BLaER1 treated with 17β-estradiol and CSF1 and Interleukin-3, amounts not matched to agents 10 nM and 100 nM (cell line): Measurements from ENCODE around the gene SORBS2.

Source experiments
- H3K27ac ChIP-seq, 11 experiments: shearing (Covaris generic); formaldehyde crosslinking; 2 replicates each; pipeline ENCODE4 v1.8.1; 2022
- H3K27me3 ChIP-seq, 11 experiments: shearing (Covaris generic); formaldehyde crosslinking; 2 replicates each; pipeline ENCODE4 v1.8.1; 2022
- H3K36me3 ChIP-seq, 11 experiments: shearing (Covaris generic); formaldehyde crosslinking; 2 replicates each; pipeline ENCODE4 v1.8.1; 2022
- H3K4me1 ChIP-seq, 10 experiments: shearing (Covaris generic); formaldehyde crosslinking; 2 replicates each; pipeline ENCODE4 v1.8.1; 2022
- H3K4me2 ChIP-seq, 11 experiments: shearing (Covaris generic); formaldehyde crosslinking; 2 replicates each; pipeline ENCODE4 v1.8.1; 2022
- H3K4me3 ChIP-seq, 10 experiments: shearing (Covaris generic); formaldehyde crosslinking; 2 replicates each; pipeline ENCODE4 v1.8.1; 2022
- H3K9ac ChIP-seq, 11 experiments: shearing (Covaris generic); formaldehyde crosslinking; 2 replicates each; pipeline ENCODE4 v1.8.1; 2022
- H3K9me3 ChIP-seq, 11 experiments: shearing (Covaris generic); formaldehyde crosslinking; replicated peaks in 1 of 11; 2 replicates each; pipeline ENCODE4 v1.8.1; 2022
- H4K20me1 ChIP-seq, 11 experiments: shearing (Covaris generic); formaldehyde crosslinking; 2 replicates each; pipeline ENCODE4 v1.8.1; 2022
- Cebpa-rat ChIP-seq, 11 experiments: shearing (Covaris generic); IDR thresholded peaks; 2 replicates each; pipeline ENCODE4 v1.8.1; 2022

The SORBS2 gene

GRCh38 chr4:185797596-185798338 lies 14.2 kb downstream of the SORBS2 start:
- peaks cover 0 to 5% (median under 1%) of the 10 kb centered on the region in 10 experiments; a peak in 8 of 20 replicates for H3K4me1 ChIP-seq
- no peak overlapping the region for H3K4me3 ChIP-seq
- H3K27me3 ChIP-seq = no peaks in the 10 kb centered on the region
- H3K4me2 ChIP-seq = no peak overlapping the region
- H3K36me3 ChIP-seq = no peaks in the 10 kb centered on the region
- H3K9ac ChIP-seq = no peak overlapping the region
- H4K20me1 ChIP-seq = no peaks in the 10 kb centered on the region
- H3K27ac ChIP-seq = no peak overlapping the region
- TF ChIP-seq Cebpa-rat (IDR thresholded peaks at IDR 0.05) = no peak
- no peaks in the 10 kb centered on the region for H3K9me3 ChIP-seq

GRCh38 chr4:185797018-185797417 lies 15.0 kb downstream of the SORBS2 start:
- Histone ChIP-seq H3K27me3 (no peaks in the 10 kb centered on the region), H3K4me2 (no peak overlapping the region), H3K9me3 (no peaks in the 10 kb centered on the region), H4K20me1 (no peaks in the 10 kb centered on the region), H3K4me1 (peaks cover 0 to 12% (median 6%) of the 10 kb centered on the region in 10 experiments; a peak in 9 of 20 replicates), H3K9ac (no peak overlapping the region), H3K27ac (no peak overlapping the region), H3K4me3 (no peak overlapping the region), H3K36me3 (no peaks in the 10 kb centered on the region)
- TF ChIP-seq Cebpa-rat (IDR thresholded peaks at IDR 0.05) = no peak

GRCh38 chr4:185796176-185796575 lies 15.8 kb downstream of the SORBS2 start:
- no peak overlapping the region for H3K9ac ChIP-seq
- no peaks in the 10 kb centered on the region for H4K20me1 ChIP-seq
- no peak overlapping the region for H3K4me3 ChIP-seq
- no peaks in the 10 kb centered on the region for H3K9me3 ChIP-seq
- peaks cover 0 to 12% (median 6%) of the 10 kb centered on the region in 10 experiments; a peak in 9 of 20 replicates for H3K4me1 ChIP-seq
- no peaks in the 10 kb centered on the region for H3K27me3 ChIP-seq
- H3K36me3 ChIP-seq = no peaks in the 10 kb centered on the region
- no peak overlapping the region for H3K27ac ChIP-seq
- no peak for TF ChIP-seq Cebpa-rat (IDR thresholded peaks at IDR 0.05)
- H3K4me2 ChIP-seq = no peak overlapping the region

DNA sequence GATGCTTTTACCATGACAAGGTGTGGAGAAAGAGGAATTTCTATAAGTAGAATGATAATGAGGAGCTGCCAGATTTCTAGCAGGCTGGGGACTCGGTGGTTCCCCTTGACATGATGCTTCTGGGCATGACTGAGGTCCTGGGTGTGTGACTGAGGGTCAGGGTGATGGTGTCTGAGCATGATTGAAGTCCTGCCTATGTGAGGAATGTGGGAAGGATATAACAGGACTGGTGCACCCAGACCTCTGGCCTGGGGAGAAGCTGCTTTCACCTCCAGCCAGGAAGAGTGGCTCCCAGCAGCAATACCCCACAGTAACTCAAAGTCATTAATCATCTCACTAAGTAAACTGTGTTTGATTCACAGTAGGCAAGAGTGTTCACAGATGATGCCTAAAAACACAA lies 17.4 kb downstream of the SORBS2 start:
- H4K20me1 ChIP-seq = no peaks in the 10 kb centered on the region
- H3K4me3 ChIP-seq = no peak overlapping the region
- no peak for TF ChIP-seq Cebpa-rat (IDR thresholded peaks at IDR 0.05)
- H3K9ac ChIP-seq = no peak overlapping the region
- no peaks in the 10 kb centered on the region for H3K27me3 ChIP-seq
- H3K9me3 ChIP-seq = no peaks in the 10 kb centered on the region
- no peak overlapping the region for H3K27ac ChIP-seq
- no peak overlapping the region for H3K4me2 ChIP-seq
- peaks cover 0 to 12% (median 6%) of the 10 kb centered on the region in 10 experiments; a peak in 9 of 20 replicates for H3K4me1 ChIP-seq
- no peaks in the 10 kb centered on the region for H3K36me3 ChIP-seq

GRCh38 chr4:185793716-185794115 lies 18.3 kb downstream of the SORBS2 start:
- no peaks in the 10 kb centered on the region for H3K36me3 ChIP-seq
- H3K27me3 ChIP-seq = no peaks in the 10 kb centered on the region
- H3K4me2 ChIP-seq = no peak overlapping the region
- peaks cover 0 to 12% (median 6%) of the 10 kb centered on the region in 10 experiments; a peak in 9 of 20 replicates for H3K4me1 ChIP-seq
- TF ChIP-seq Cebpa-rat (IDR thresholded peaks at IDR 0.05) = no peak
- H3K9ac ChIP-seq = no peak overlapping the region
- H3K27ac ChIP-seq = no peak overlapping the region
- no peak overlapping the region for H3K4me3 ChIP-seq
- H3K9me3 ChIP-seq = no peaks in the 10 kb centered on the region
- no peaks in the 10 kb centered on the region for H4K20me1 ChIP-seq

DNA sequence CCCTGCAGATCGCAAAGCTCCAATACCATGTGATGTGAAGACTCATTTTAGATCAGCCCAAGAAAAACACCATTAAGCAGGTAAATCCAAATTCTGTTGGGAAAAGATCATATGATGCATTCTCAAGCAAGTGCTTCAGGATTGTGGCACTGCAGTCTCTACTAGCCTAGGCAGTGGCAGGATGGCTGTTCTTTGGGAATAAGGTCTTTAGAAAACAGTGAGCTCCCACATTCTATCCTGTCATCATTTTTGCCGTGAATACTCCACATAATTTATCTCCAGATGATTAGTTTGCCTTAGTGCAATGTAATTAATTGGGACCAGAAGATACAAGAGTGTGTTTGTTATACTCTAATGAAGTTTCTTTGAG lies 18.9 kb downstream of the SORBS2 start:
- TF ChIP-seq Cebpa-rat (IDR thresholded peaks at IDR 0.05) = no peak
- Histone ChIP-seq H3K4me1 (peaks cover 0 to 12% (median 6%) of the 10 kb centered on the region in 10 experiments; a peak in 9 of 20 replicates), H3K9ac (no peak overlapping the region), H3K27me3 (no peaks in the 10 kb centered on the region), H3K4me2 (peak overlapping the region in 4 of 11 experiments; percentile 2 to 32 (median 20); a peak in 3 of 22 replicates), H3K9me3 (no peaks in the 10 kb centered on the region), H3K27ac (no peak overlapping the region), H4K20me1 (no peaks in the 10 kb centered on the region), H3K36me3 (no peaks in the 10 kb centered on the region), H3K4me3 (no peak overlapping the region)

- H3K27ac ChIP-seq = no peak overlapping the region
- H3K9me3 ChIP-seq = no peaks in the 10 kb centered on the region
- no peaks in the 10 kb centered on the region for H4K20me1 ChIP-seq
- peak overlapping the region in 6 of 11 experiments; percentile 2 to 32 (median 20); a peak in 6 of 22 replicates for H3K4me2 ChIP-seq
- TF ChIP-seq Cebpa-rat (IDR thresholded peaks at IDR 0.05) = no peak
- H3K9ac ChIP-seq = no peak overlapping the region
- H3K36me3 ChIP-seq = no peaks in the 10 kb centered on the region
- peaks cover 0 to 12% (median 6%) of the 10 kb centered on the region in 10 experiments; a peak in 9 of 20 replicates for H3K4me1 ChIP-seq
- no peak overlapping the region for H3K4me3 ChIP-seq
- no peaks in the 10 kb centered on the region for H3K27me3 ChIP-seq
Observed at GRCh38 chr4:185792384-185793115, 19.4 kb downstream of the SORBS2 start.

GRCh38 chr4:185787926-185788679 lies 23.9 kb downstream of the SORBS2 start:
- peaks cover 0 to 10% (median 6%) of the 10 kb centered on the region in 10 experiments; a peak in 9 of 20 replicates for H3K4me1 ChIP-seq
- H3K27me3 ChIP-seq = no peaks in the 10 kb centered on the region
- no peak overlapping the region for H3K27ac ChIP-seq
- H3K36me3 ChIP-seq = no peaks in the 10 kb centered on the region
- TF ChIP-seq Cebpa-rat (IDR thresholded peaks at IDR 0.05) = no peak
- no peaks in the 10 kb centered on the region for H3K9me3 ChIP-seq
- H3K9ac ChIP-seq = no peak overlapping the region
- no peak overlapping the region for H3K4me2 ChIP-seq
- no peak overlapping the region for H3K4me3 ChIP-seq
- no peaks in the 10 kb centered on the region for H4K20me1 ChIP-seq

DNA sequence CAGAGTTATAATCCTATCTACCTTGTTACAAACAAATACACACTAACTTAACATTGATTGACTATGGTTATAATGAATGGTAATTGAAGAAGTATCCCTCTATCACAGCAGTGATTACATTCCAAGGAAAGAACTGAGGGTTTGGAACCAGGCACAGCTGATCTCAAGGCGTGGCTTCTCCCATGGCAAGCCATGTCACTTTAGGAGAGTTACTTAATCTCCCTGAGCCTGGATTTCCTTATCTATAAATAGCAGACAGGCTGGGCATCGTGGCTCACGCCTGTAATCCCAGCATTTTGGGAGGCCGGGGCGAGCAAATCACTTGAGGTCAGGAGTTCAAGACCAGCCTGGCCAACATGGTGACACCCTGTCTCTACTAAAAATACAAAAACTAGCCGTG lies 25.6 kb downstream of the SORBS2 start:
- Histone ChIP-seq H3K9me3 (peaks cover 0 to 2% (median 0%) of the 10 kb centered on the region in 11 experiments; a peak in 1 of 22 replicates), H3K36me3 (no peaks in the 10 kb centered on the region), H3K4me1 (no peaks in the 10 kb centered on the region), H3K9ac (no peak overlapping the region), H4K20me1 (no peaks in the 10 kb centered on the region), H3K4me3 (no peak overlapping the region), H3K4me2 (no peak overlapping the region), H3K27me3 (no peaks in the 10 kb centered on the region), H3K27ac (no peak overlapping the region)
- TF ChIP-seq Cebpa-rat (IDR thresholded peaks at IDR 0.05) = no peak
